ENCODE data around the gene CCNK. TPM values are rescaled to one million over a fixed set of nuclear protein-coding genes. Genes with fewer than 3 reads are reported as not detected.

CCNK gene
- total RNA-seq, 1 experiment from 2014 or later: 80.1 TPM

DNA sequence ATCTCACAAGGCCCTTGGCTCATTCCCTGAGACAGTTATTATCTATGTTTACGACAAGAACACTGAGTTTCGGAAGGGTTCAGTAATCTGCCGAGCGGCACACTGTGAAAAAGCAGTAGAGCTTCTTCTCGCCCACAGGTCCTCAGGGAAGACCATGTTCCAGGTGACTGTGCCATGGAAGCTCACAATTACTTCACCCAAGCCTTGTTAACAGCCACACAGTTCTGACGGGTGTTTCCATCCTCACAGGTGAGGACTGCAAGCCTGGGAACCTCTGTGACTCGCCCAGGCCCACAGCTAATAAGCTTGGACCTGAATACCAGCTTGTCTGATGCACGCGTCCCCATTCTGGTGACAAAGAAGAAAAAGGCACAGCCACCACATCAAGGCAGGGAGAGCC is 15.9 kb upstream of the CCNK start:
- Histone ChIP-seq H4K8ac (replicated peaks; ENCODE audit: insufficient read length, low read depth, low read length) (no peak overlapping the region), H3K4me1 (ENCODE audit: insufficient read depth, low read length) (peaks cover 8% of the 10 kb centered on the region; the same call in 1 of the 2 replicates), H3K14ac (ENCODE audit: insufficient read depth, low read length) (no peak overlapping the region), H3K56ac (ENCODE audit: insufficient read length, low read depth, low read length) (no peak overlapping the region), H3K4me2 (ENCODE audit: insufficient read depth, insufficient read length, low read length) (no peak overlapping the region), H3K23ac (ENCODE audit: insufficient read length, low read depth, low read length) (no peak overlapping the region), H3K18ac (ENCODE audit: insufficient read length, low read depth, low read length) (no peak overlapping the region), H2BK20ac (ENCODE audit: low read depth, low read length, poor library complexity, severe bottlenecking) (no peak overlapping the region), H4K5ac (ENCODE audit: insufficient read length, low read depth, low read length) (no peak overlapping the region), H2BK12ac (ENCODE audit: insufficient read length, low read depth, low read length) (no peak overlapping the region), H2AK5ac (ENCODE audit: insufficient read length, low read length) (no peak overlapping the region), H3K9me3 (ENCODE audit: control insufficient read depth, low read depth, low read length) (no peaks in the 10 kb centered on the region), H3K9ac (ENCODE audit: extremely low read depth, insufficient read length, low read length) (no peak overlapping the region), H3K27me3 (ENCODE audit: insufficient read depth, low read length) (no peaks in the 10 kb centered on the region), H3K4ac (ENCODE audit: low read depth, low read length) (no peak overlapping the region), H3K79me1 (ENCODE audit: insufficient read depth, low read depth, low read length, poor library complexity, severe bottlenecking) (peaks cover 5% of the 10 kb centered on the region), H3K27ac (ENCODE audit: insufficient read length, low read depth, low read length) (no peak overlapping the region), H3K23me2 (ENCODE audit: insufficient read length, low read depth, low read length, poor library complexity, severe bottlenecking) (no peaks in the 10 kb centered on the region), H2BK120ac (ENCODE audit: low read depth, low read length, poor library complexity, severe bottlenecking) (no peak overlapping the region), H3T11ph (ENCODE audit: low read length) (no peak overlapping the region), H4K20me1 (ENCODE audit: control insufficient read depth, insufficient read depth, insufficient read length) (no peaks in the 10 kb centered on the region), H2BK5ac (ENCODE audit: insufficient read length, low read length) (no peak overlapping the region), H4K91ac (ENCODE audit: insufficient read length, low read depth, low read length) (no peak overlapping the region), H2BK15ac (ENCODE audit: low read depth, low read length) (no peak overlapping the region), H3K79me2 (ENCODE audit: insufficient read depth, low read length) (peaks cover 20% of the 10 kb centered on the region; the same call in 1 of the 2 replicates), H2AFZ (ENCODE audit: low read length) (no peak overlapping the region)
- WGBS (ENCODE audit: extremely low coverage, insufficient read length, low lambda C conversion rate): no CpG with 5 or more reads among the region's 9 CpGs
- no peaks in the 10 kb centered on the region for H3K27me3 Mint-ChIP-seq (ENCODE audit: low read depth)
- H3K27ac Mint-ChIP-seq: peak overlapping the region; percentile 46 to 68 (median 53); a peak in 3 of 7 replicates
- H3K4me3 Mint-ChIP-seq: no peak overlapping the region
- H3K36me3 Mint-ChIP-seq (ENCODE audit: insufficient read depth in 1 of 3, low read depth in 3 of 3): peaks cover 5 to 28% (median 22%) of the 10 kb centered on the region in 3 experiments; a peak in 4 of 7 replicates
- no peaks in the 10 kb centered on the region for H3K9me3 Mint-ChIP-seq
- no peak for DNase-seq
- peaks cover 53 to 58% of the 10 kb centered on the region in 2 experiments for H3K4me1 Mint-ChIP-seq
- TF ChIP-seq, protein P1, sequence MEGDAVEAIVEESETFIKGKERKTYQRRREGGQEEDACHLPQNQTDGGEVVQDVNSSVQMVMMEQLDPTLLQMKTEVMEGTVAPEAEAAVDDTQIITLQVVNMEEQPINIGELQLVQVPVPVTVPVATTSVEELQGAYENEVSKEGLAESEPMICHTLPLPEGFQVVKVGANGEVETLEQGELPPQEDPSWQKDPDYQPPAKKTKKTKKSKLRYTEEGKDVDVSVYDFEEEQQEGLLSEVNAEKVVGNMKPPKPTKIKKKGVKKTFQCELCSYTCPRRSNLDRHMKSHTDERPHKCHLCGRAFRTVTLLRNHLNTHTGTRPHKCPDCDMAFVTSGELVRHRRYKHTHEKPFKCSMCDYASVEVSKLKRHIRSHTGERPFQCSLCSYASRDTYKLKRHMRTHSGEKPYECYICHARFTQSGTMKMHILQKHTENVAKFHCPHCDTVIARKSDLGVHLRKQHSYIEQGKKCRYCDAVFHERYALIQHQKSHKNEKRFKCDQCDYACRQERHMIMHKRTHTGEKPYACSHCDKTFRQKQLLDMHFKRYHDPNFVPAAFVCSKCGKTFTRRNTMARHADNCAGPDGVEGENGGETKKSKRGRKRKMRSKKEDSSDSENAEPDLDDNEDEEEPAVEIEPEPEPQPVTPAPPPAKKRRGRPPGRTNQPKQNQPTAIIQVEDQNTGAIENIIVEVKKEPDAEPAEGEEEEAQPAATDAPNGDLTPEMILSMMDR (conservative IDR thresholded peaks at IDR 0.05): no peak
